IPS-18a (cell line): ENCODE measurements around the gene RTCA.
A peak's percentile ranks its signal among the peaks of the same experiment; 100 is the strongest.
"Not testable (repeated sequence)": the region's sequence is repeated elsewhere in the genome, so short reads cannot be mapped to it uniquely, and the experiment has no call there.

Experiments
- H3K27ac ChIP-seq: one replicate; pipeline ENCODE4 v1.5.1; 2013; ENCODE audit warnings: low read length
- H3K27me3 ChIP-seq: one replicate; pipeline ENCODE4 v1.6.1; 2013; ENCODE audit warnings: mild to moderate bottlenecking, low read length; ENCODE audit not compliant: control insufficient read depth, insufficient read depth
- H3K36me3 ChIP-seq: one replicate; pipeline ENCODE4 v1.6.1; 2013; ENCODE audit warnings: low read depth, low read length; ENCODE audit not compliant: control insufficient read depth
- H3K4me1 ChIP-seq: one replicate; pipeline ENCODE4 v1.6.1; 2013; ENCODE audit warnings: low read depth, low read length; ENCODE audit not compliant: control insufficient read depth
- H3K4me3 ChIP-seq: one replicate; pipeline ENCODE4 v1.5.1; 2013; ENCODE audit warnings: low read length
- H3K9ac ChIP-seq: one replicate; pipeline ENCODE4 v1.6.1; 2013; ENCODE audit warnings: mild to moderate bottlenecking, low read length, moderate library complexity
- H3K9me3 ChIP-seq: one replicate; pipeline ENCODE4 v1.6.1; 2013; ENCODE audit warnings: low read depth, low read length; ENCODE audit not compliant: control insufficient read depth

RTCA gene

GRCh38 chr1:100265931-100266740, at the start of gene RTCA:
Gene RTCA, plus strand, starts transcription at chr1:100266216. Its CDS starts 160 bp downstream, at chr1:100266376.
- H3K27ac ChIP-seq: peak within 1 kb of the TSS; percentile 56
- peaks cover 6% of the 10 kb centered on the region for H3K27me3 ChIP-seq
- peak within 1 kb of the TSS; percentile 86 for H3K9ac ChIP-seq
- H3K4me3 ChIP-seq: peak within 1 kb of the TSS; percentile 95
- H3K4me1 ChIP-seq: peaks cover 4% of the 10 kb centered on the region
- H3K36me3 ChIP-seq: peaks cover 20% of the 10 kb centered on the region
- H3K9me3 ChIP-seq: no peaks in the 10 kb centered on the region

- no peaks in the 10 kb centered on the region for H3K4me1 ChIP-seq
Measured at GRCh38 chr1:100217834-100218233, 48.2 kb upstream of the RTCA start.

DNA sequence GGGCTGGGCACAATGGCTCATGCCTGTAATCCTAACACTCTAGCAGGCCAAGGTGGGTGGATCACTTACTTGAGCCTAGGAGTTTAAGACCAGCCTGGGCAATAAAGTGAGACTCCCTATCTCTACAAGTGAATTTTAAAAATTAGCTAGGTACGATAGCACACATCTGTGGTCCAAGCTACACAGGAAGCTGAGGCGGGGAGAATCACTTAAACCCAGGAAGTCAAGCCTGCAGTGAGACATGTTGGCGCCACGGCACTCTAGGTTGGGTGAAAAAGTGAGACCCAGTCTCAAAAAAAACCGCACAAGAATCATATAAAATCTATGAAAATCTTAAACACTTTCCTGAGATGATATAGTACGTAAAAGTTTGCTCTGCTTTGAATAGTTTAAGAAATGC, 46.6 kb upstream of the RTCA start:
- Histone ChIP-seq H3K9me3 (no peaks in the 10 kb centered on the region), H3K4me3 (no peak overlapping the region)

More at GRCh38 chr1:100217834-100218233, 48.2 kb upstream of the RTCA start:
- Histone ChIP-seq H3K36me3 (peaks cover 43% of the 10 kb centered on the region), H3K27ac (no peak overlapping the region), H3K27me3 (no peaks in the 10 kb centered on the region), H3K4me3 (no peak overlapping the region), H3K9me3 (no peaks in the 10 kb centered on the region), H3K9ac (no peak overlapping the region)

GRCh38 chr1:100219883-100220282, 46.1 kb upstream of the RTCA start:
- Histone ChIP-seq H3K4me3 (no peak overlapping the region), H3K36me3 (peaks cover 26% of the 10 kb centered on the region), H3K4me1 (no peaks in the 10 kb centered on the region), H3K9me3 (no peaks in the 10 kb centered on the region), H3K9ac (no peak overlapping the region), H3K27ac (no peak overlapping the region), H3K27me3 (no peaks in the 10 kb centered on the region)

More for the DNA sequence above, 46.6 kb upstream of the RTCA start:
- H3K27me3 ChIP-seq: no peaks in the 10 kb centered on the region
- H3K27ac ChIP-seq: no peak overlapping the region
- peaks cover 30% of the 10 kb centered on the region for H3K36me3 ChIP-seq
- H3K9ac ChIP-seq: no peak overlapping the region
- H3K4me1 ChIP-seq: no peaks in the 10 kb centered on the region

DNA sequence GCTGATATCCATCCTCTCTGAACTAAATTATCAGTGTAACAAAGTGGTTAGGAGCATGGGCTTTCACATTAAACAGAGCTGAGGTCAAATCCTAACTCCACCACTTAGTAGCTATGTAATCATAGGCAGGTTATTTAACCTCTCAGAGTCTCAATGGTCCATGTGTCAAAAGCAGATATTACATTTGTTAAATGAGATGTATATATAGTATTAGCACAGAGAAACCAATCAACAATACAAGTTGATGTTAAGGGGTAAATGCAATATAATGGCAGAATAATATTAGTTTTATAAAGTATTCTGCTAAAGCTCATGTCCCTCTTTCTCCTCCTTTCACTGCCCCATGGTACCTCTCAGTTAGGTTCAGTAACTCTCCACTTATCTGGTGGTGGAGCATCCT, 43.6 kb upstream of the RTCA start:
- H3K27ac ChIP-seq: no peak overlapping the region
- H3K9ac ChIP-seq: no peak overlapping the region
- H3K9me3 ChIP-seq: no peaks in the 10 kb centered on the region
- no peak overlapping the region for H3K4me3 ChIP-seq
- H3K27me3 ChIP-seq: no peaks in the 10 kb centered on the region
- H3K4me1 ChIP-seq: no peaks in the 10 kb centered on the region
- H3K36me3 ChIP-seq: peaks cover 16% of the 10 kb centered on the region

GRCh38 chr1:100229681-100230443, 36.2 kb upstream of the RTCA start:
- H3K4me1 ChIP-seq: no peaks in the 10 kb centered on the region
- no peak overlapping the region for H3K4me3 ChIP-seq
- H3K27me3 ChIP-seq: no peaks in the 10 kb centered on the region
- no peak overlapping the region for H3K9ac ChIP-seq
- no peaks in the 10 kb centered on the region for H3K9me3 ChIP-seq
- H3K36me3 ChIP-seq: peaks cover 32% of the 10 kb centered on the region
- H3K27ac ChIP-seq: no peak overlapping the region

GRCh38 chr1:100230765-100231164, 35.3 kb upstream of the RTCA start:
- Histone ChIP-seq H3K4me1 (no peaks in the 10 kb centered on the region), H3K27ac (no peak overlapping the region), H3K4me3 (no peak overlapping the region), H3K9ac (no peak overlapping the region), H3K9me3 (no peaks in the 10 kb centered on the region), H3K36me3 (peaks cover 32% of the 10 kb centered on the region), H3K27me3 (no peaks in the 10 kb centered on the region)

- H3K27me3 ChIP-seq: no peaks in the 10 kb centered on the region
- H3K4me1 ChIP-seq: no peaks in the 10 kb centered on the region
- H3K36me3 ChIP-seq: peaks cover 32% of the 10 kb centered on the region
- H3K27ac ChIP-seq: no peak overlapping the region
- no peak overlapping the region for H3K4me3 ChIP-seq
- H3K9me3 ChIP-seq: no peaks in the 10 kb centered on the region
- no peak overlapping the region for H3K9ac ChIP-seq
Measured at GRCh38 chr1:100231721-100232120, 34.3 kb upstream of the RTCA start.

GRCh38 chr1:100232156-100232555, 33.9 kb upstream of the RTCA start:
- no peak overlapping the region for H3K4me3 ChIP-seq
- no peak overlapping the region for H3K27ac ChIP-seq
- H3K27me3 ChIP-seq: no peaks in the 10 kb centered on the region
- H3K9me3 ChIP-seq: no peaks in the 10 kb centered on the region
- no peak overlapping the region for H3K9ac ChIP-seq
- no peaks in the 10 kb centered on the region for H3K4me1 ChIP-seq
- peaks cover 32% of the 10 kb centered on the region for H3K36me3 ChIP-seq

DNA sequence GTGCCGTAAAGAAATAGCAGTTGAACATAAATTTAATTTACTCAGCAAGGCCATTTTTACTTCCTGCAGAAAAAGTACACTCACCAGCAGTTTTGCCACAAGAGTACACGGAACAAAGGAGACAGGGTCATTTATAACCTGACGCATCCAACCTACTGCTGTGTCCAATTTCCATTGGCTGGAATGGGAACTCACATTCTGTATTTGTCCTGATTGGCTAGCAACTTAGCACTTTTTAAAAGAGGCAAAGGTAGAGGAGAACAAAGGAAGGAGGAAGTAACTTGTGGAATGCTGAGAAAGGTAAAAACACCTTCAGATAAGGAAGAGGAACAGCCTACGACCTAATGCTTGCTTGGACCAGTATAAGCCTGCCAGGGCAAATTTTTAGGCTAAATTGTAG, 32.5 kb upstream of the RTCA start:
- H3K4me3 ChIP-seq, H3K27ac ChIP-seq, H3K27me3 ChIP-seq, H3K9me3 ChIP-seq, H3K4me1 ChIP-seq, H3K9ac ChIP-seq: not testable (repeated sequence)
- peaks cover 32% of the 10 kb centered on the region for H3K36me3 ChIP-seq

- peaks cover 38% of the 10 kb centered on the region for H3K36me3 ChIP-seq
- H3K4me3 ChIP-seq: no peak overlapping the region
- no peak overlapping the region for H3K27ac ChIP-seq
Measured at GRCh38 chr1:100234432-100234831, 31.6 kb upstream of the RTCA start.

More at GRCh38 chr1:100234432-100234831, 31.6 kb upstream of the RTCA start:
- H3K4me1 ChIP-seq: no peaks in the 10 kb centered on the region
- H3K27me3 ChIP-seq: no peaks in the 10 kb centered on the region
- H3K9me3 ChIP-seq: no peaks in the 10 kb centered on the region
- no peak overlapping the region for H3K9ac ChIP-seq
